ENCODE data around the gene YPEL2. TPM values are rescaled to one million over a fixed set of nuclear protein-coding genes. Genes with fewer than 3 reads are reported as not detected.
A peak's percentile ranks its signal among the peaks of the same experiment; 100 is the strongest.

YPEL2 gene
- total RNA-seq, 1 experiment from 2014 or later = 4.2 TPM

GRCh38 chr17:59421722-59422121, 90.3 kb downstream of the YPEL2 start:
- no peaks in the 10 kb centered on the region for H3K36me3 ChIP-seq
- H3K27me3 ChIP-seq (replicated peaks) = no peaks in the 10 kb centered on the region

GRCh38 chr17:59423137-59423724, 91.8 kb downstream of the YPEL2 start:
- peak in 1 of 2 experiments; percentile 45 for DNase-seq (ENCODE audit: low read depth in 1 of 2, low spot score in 2 of 2)
- Histone ChIP-seq H3K9me3 (replicated peaks) (no peaks in the 10 kb centered on the region), H3K4me3 (no peak overlapping the region), H3K4me1 (replicated peaks) (peaks cover 43% of the 10 kb centered on the region), H3K27me3 (replicated peaks) (no peaks in the 10 kb centered on the region), H3K36me3 (no peaks in the 10 kb centered on the region), H3K27ac (0 out of 2 replicates have a peak overlapping the region, but pooled peaks have one; percentile 0)

More at GRCh38 chr17:59421722-59422121, 90.3 kb downstream of the YPEL2 start:
- no peak for DNase-seq (ENCODE audit: low read depth in 1 of 2, low spot score in 2 of 2)
- Histone ChIP-seq H3K4me1 (replicated peaks) (peaks cover 30% of the 10 kb centered on the region), H3K27ac (no peak overlapping the region), H3K4me3 (no peak overlapping the region), H3K9me3 (replicated peaks) (no peaks in the 10 kb centered on the region)

GRCh38 chr17:59423903-59424302, 92.4 kb downstream of the YPEL2 start:
- no peaks in the 10 kb centered on the region for H3K9me3 ChIP-seq (replicated peaks)
- H3K27me3 ChIP-seq (replicated peaks) = no peaks in the 10 kb centered on the region
- no peaks in the 10 kb centered on the region for H3K36me3 ChIP-seq
- H3K4me3 ChIP-seq = no peak overlapping the region
- H3K4me1 ChIP-seq (replicated peaks) = peaks cover 50% of the 10 kb centered on the region
- no peak overlapping the region for H3K27ac ChIP-seq
- DNase-seq (ENCODE audit: low read depth in 1 of 2, low spot score in 2 of 2) = no peak

GRCh38 chr17:59424331-59424730, 92.9 kb downstream of the YPEL2 start:
- Histone ChIP-seq H3K4me1 (replicated peaks) (peaks cover 54% of the 10 kb centered on the region), H3K27me3 (replicated peaks) (no peaks in the 10 kb centered on the region), H3K27ac (no peak overlapping the region), H3K9me3 (replicated peaks) (no peaks in the 10 kb centered on the region), H3K4me3 (no peak overlapping the region), H3K36me3 (no peaks in the 10 kb centered on the region)
- DNase-seq (ENCODE audit: low read depth in 1 of 2, low spot score in 2 of 2) = no peak

- H3K36me3 ChIP-seq = no peaks in the 10 kb centered on the region
- H3K4me3 ChIP-seq = no peak overlapping the region
- peaks cover 57% of the 10 kb centered on the region for H3K4me1 ChIP-seq (replicated peaks)
- H3K9me3 ChIP-seq (replicated peaks) = no peaks in the 10 kb centered on the region
- H3K27me3 ChIP-seq (replicated peaks) = no peaks in the 10 kb centered on the region
- DNase-seq (ENCODE audit: low read depth in 1 of 2, low spot score in 2 of 2) = peak; percentile 69 to 81
- peak overlapping the region; percentile 96 for H3K27ac ChIP-seq
Observed at GRCh38 chr17:59425085-59425931, 93.9 kb downstream of the YPEL2 start.

- peaks cover 57% of the 10 kb centered on the region for H3K4me1 ChIP-seq (replicated peaks)
- no peak for DNase-seq (ENCODE audit: low read depth in 1 of 2, low spot score in 2 of 2)
- no peaks in the 10 kb centered on the region for H3K36me3 ChIP-seq
- H3K9me3 ChIP-seq (replicated peaks) = no peaks in the 10 kb centered on the region
- H3K27ac ChIP-seq = peak overlapping the region; percentile 96
- H3K4me3 ChIP-seq = no peak overlapping the region
- no peaks in the 10 kb centered on the region for H3K27me3 ChIP-seq (replicated peaks)
Observed at GRCh38 chr17:59426031-59426430, 94.6 kb downstream of the YPEL2 start.

- DNase-seq (ENCODE audit: low read depth in 1 of 2, low spot score in 2 of 2) = peak; percentile 97 to 98
- Histone ChIP-seq H3K9me3 (replicated peaks) (no peaks in the 10 kb centered on the region), H3K27ac (peak overlapping the region; percentile 96), H3K36me3 (no peaks in the 10 kb centered on the region), H3K4me3 (no peak overlapping the region), H3K4me1 (replicated peaks) (peaks cover 65% of the 10 kb centered on the region), H3K27me3 (replicated peaks) (no peaks in the 10 kb centered on the region)
Observed at GRCh38 chr17:59427425-59427921, 96.0 kb downstream of the YPEL2 start.

- peak; percentile 81 to 90 for DNase-seq (ENCODE audit: low read depth in 1 of 2, low spot score in 2 of 2)
- H3K4me1 ChIP-seq (replicated peaks) = peaks cover 63% of the 10 kb centered on the region
- H3K4me3 ChIP-seq = no peak overlapping the region
- no peaks in the 10 kb centered on the region for H3K9me3 ChIP-seq (replicated peaks)
- H3K27me3 ChIP-seq (replicated peaks) = no peaks in the 10 kb centered on the region
- H3K27ac ChIP-seq = peak overlapping the region; percentile 96
- H3K36me3 ChIP-seq = no peaks in the 10 kb centered on the region
Observed at GRCh38 chr17:59427996-59428395, 96.5 kb downstream of the YPEL2 start.

GRCh38 chr17:59428916-59429485, 97.5 kb downstream of the YPEL2 start:
- no peaks in the 10 kb centered on the region for H3K36me3 ChIP-seq
- H3K27me3 ChIP-seq (replicated peaks) = no peaks in the 10 kb centered on the region
- peak overlapping the region; percentile 96 for H3K27ac ChIP-seq
- H3K4me1 ChIP-seq (replicated peaks) = peaks cover 57% of the 10 kb centered on the region
- DNase-seq (ENCODE audit: low read depth in 1 of 2, low spot score in 2 of 2) = no peak
- no peak overlapping the region for H3K4me3 ChIP-seq
- no peaks in the 10 kb centered on the region for H3K9me3 ChIP-seq (replicated peaks)

- H3K27ac ChIP-seq = 0 out of 2 replicates have a peak overlapping the region, but pooled peaks have one; percentile 9
- no peaks in the 10 kb centered on the region for H3K36me3 ChIP-seq
- H3K27me3 ChIP-seq (replicated peaks) = no peaks in the 10 kb centered on the region
- no peaks in the 10 kb centered on the region for H3K9me3 ChIP-seq (replicated peaks)
- no peak overlapping the region for H3K4me3 ChIP-seq
- DNase-seq (ENCODE audit: low read depth in 1 of 2, low spot score in 2 of 2) = no peak
- peaks cover 54% of the 10 kb centered on the region for H3K4me1 ChIP-seq (replicated peaks)
Observed at GRCh38 chr17:59431601-59432000, 100.1 kb downstream of the YPEL2 start.

- H3K27ac ChIP-seq = no peak overlapping the region
- no peaks in the 10 kb centered on the region for H3K9me3 ChIP-seq (replicated peaks)
- H3K4me3 ChIP-seq = no peak overlapping the region
- H3K36me3 ChIP-seq = no peaks in the 10 kb centered on the region
- H3K27me3 ChIP-seq (replicated peaks) = no peaks in the 10 kb centered on the region
- DNase-seq (ENCODE audit: low read depth in 1 of 2, low spot score in 2 of 2) = no peak
- H3K4me1 ChIP-seq (replicated peaks) = peaks cover 45% of the 10 kb centered on the region
Observed at GRCh38 chr17:59432657-59433056, 101.2 kb downstream of the YPEL2 start.

- no peaks in the 10 kb centered on the region for H3K27me3 ChIP-seq (replicated peaks)
- H3K27ac ChIP-seq = no peak overlapping the region
- H3K4me3 ChIP-seq = no peak overlapping the region
- H3K9me3 ChIP-seq (replicated peaks) = no peaks in the 10 kb centered on the region
- H3K4me1 ChIP-seq (replicated peaks) = peaks cover 36% of the 10 kb centered on the region
- no peaks in the 10 kb centered on the region for H3K36me3 ChIP-seq
- DNase-seq (ENCODE audit: low read depth in 1 of 2, low spot score in 2 of 2) = no peak
Observed at GRCh38 chr17:59433586-59433985, 102.1 kb downstream of the YPEL2 start.

GRCh38 chr17:59434429-59434828, 103.0 kb downstream of the YPEL2 start:
- Histone ChIP-seq H3K4me3 (no peak overlapping the region), H3K9me3 (replicated peaks) (no peaks in the 10 kb centered on the region), H3K36me3 (no peaks in the 10 kb centered on the region), H3K27me3 (replicated peaks) (no peaks in the 10 kb centered on the region), H3K4me1 (replicated peaks) (peaks cover 30% of the 10 kb centered on the region), H3K27ac (no peak overlapping the region)
- no peak for DNase-seq (ENCODE audit: low read depth in 1 of 2, low spot score in 2 of 2)

- H3K4me1 ChIP-seq (replicated peaks) = peaks cover 36% of the 10 kb centered on the region
- H3K9me3 ChIP-seq (replicated peaks) = no peaks in the 10 kb centered on the region
- DNase-seq (ENCODE audit: low read depth in 1 of 2, low spot score in 2 of 2) = peak in 1 of 2 experiments; percentile 69
- no peak overlapping the region for H3K4me3 ChIP-seq
- H3K27me3 ChIP-seq (replicated peaks) = no peaks in the 10 kb centered on the region
- H3K36me3 ChIP-seq = no peaks in the 10 kb centered on the region
- peak overlapping the region; percentile 34 for H3K27ac ChIP-seq
Observed at GRCh38 chr17:59435238-59435637, 103.8 kb downstream of the YPEL2 start.

Measured in SJSA1 (cell line).